G401 (cell line): ENCODE results near the gene GRM8. TPM values are rescaled to one million over a fixed set of nuclear protein-coding genes. Genes with fewer than 3 reads are reported as not detected.
"Not testable (repeated sequence)": the region's sequence is repeated elsewhere in the genome, so short reads cannot be mapped to it uniquely, and the experiment has no call there.

Source experiments
- DNase-seq: peaks from one replicate; pipeline ENCODE4 v3.0.0-alpha.2; 2015; ENCODE audit warnings: low spot score
- in situ Hi-C: cut with HindIII; loops from 2 replicates; pipeline ENCODE4 v1.10.0; 2016; ENCODE audit warnings: low sequenced_read_pairs, mixed read lengths
- total RNA-seq: library from RNA; depleted of rRNA; stranded (reverse); fragments of >200 nt; shearing (Covaris generic); gene quantifications from 2 replicates; pipeline ENCODE4 v1.2.3, GENCODE V29; 2014

The GRM8 gene
- total RNA-seq, 1 experiment from 2014 or later: not detected

DNA sequence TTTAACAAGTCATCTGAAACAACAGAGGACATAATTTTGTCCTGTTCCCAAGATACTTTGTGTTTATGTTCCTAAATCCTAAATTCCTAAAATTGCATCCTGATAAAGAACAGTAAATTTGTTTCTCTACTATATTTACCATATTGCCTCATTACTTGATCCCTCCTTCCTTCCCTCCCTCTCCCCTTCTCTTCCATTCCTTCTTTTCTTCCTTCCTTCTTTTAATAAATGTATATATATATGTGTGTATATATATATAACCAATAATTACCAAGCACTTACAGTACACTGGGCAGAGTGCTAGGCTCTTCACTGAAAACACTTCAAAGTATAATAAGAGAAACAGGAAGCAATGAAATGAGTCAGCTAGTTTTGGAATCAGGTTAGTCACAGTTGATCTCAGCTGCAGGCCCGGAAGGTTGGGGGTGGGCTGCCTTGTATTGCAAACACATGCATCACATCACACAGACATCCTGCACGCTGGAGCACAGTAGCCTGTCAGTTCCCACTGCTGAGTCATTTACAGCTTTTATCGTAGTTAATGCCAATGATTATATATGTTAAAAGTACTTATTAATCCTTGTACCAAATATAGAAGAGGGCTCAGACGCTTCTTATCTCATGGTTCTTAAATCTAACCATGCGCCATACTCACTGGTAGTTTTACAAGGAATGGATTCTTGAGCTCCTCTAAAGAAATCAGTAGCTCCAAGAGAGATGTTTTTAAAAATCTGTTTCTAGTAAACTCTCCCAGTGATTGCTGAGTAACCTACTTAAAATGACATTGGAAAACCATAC is 551.7 kb downstream of the GRM8 start:
- in situ Hi-C loops: no loop called here
- no peak for DNase-seq

DNA sequence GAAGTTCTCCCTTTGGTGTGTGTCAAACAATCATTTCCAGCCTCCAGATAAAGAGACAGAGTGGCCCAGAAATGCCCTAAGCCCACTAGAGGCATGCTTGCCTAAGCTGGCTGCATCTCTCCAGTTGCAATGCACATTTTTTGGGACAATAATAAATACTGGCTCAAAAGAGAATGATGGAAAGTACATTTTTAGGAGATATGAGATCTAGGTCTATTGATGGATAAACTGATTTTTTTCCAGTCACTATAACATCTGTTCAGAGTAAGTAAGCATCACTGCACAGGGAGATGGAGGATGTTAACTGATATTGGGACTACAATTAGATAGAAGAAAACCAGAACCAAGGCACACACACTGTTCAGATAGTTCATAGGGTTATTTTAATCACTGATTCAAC is 553.0 kb downstream of the GRM8 start:
- no peak for DNase-seq
- in situ Hi-C loops: no loop called here

DNA sequence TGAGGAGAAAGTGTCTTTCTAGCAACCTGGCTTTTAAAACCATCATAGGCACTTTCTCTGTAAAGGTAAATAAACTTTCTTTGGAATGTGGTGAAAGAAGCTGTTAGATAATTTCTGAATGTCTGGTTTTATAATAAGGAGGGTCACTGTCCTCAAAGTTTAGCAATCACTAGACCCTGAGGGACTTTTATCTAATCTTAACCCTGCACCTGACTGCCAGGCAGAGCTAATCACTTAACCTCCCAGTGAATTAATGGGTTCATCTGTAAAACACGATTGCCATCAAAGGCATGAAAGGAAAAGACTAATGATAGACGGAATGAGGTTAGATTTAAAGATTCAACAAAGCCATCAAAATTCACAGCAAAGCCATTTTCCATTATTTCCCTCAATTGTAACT is 553.8 kb downstream of the GRM8 start:
- no peak for DNase-seq
- in situ Hi-C loops: no loop called here

- no peak for DNase-seq
- in situ Hi-C loops: no loop called here
Observed at GRCh38 chr7:126698446-126698845, 554.3 kb downstream of the GRM8 start.

GRCh38 chr7:126696256-126697038 is 556.3 kb downstream of the GRM8 start:
- in situ Hi-C loops: no loop called here
- DNase-seq: no peak

DNA sequence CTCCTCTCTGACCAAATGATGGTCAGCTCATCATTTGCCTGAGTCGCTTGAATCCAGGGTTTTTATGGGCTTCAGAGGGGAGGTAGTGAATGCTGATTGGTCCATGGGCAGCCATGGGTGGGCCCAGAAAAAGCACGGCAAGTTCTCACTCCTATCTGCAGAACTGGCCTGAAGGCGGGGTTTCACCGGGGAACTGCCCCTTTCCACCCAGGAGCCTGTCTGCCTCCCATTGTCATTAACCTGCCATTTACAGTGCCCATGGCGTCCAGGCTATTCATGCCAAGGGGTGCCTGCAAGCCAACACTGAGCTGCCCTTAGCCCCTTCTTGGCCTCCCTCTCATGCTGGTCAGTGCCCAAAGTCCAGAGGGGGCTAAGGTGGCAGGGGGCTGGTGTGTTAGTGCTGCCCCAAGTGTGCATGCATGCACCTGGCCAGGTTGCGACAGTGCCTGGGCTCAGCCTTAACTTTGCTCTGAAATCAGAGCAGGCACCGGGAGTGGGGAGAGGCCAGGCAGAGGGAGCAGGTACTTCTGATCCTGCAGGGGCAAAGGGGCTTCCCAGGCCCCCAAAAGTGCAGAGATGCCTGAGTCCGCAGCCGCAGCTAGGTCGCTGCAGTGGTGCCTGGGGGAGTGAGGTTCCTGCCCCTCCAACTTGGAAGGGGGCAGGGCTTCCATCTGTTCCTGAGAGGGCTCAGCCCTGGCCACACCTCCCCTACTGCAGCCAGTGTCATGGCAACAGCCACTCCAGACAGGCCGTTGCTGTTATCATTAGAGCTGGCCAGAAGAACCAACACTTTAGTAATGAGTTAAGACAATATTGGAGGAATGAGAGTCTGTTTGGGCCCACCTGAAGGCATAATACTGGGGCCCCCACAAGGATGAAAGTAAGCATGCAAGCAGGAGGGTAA is 561.6 kb downstream of the GRM8 start:
- in situ Hi-C loops: no loop called here
- no peak for DNase-seq

DNA sequence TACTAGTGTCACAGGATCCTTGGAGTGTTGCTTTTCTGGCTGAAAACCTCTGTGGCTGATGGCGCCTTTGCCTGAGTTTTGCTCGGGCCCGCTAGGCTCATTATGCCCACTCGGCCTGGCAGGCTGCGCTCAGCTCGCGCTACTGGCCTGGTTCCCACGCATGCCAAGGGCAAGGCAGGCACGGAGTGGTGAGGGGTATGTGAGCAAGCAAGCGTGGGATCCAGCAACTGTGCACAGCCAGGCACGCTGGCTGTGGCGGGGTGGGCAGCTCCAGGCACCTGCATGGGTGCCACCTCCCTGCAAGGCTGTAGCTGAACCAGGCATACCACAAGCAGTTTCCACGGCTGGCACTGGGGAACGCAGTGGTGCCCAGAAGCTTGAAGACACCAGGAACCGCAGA is 562.6 kb downstream of the GRM8 start:
- in situ Hi-C loops: no loop called here
- DNase-seq: no peak

DNA sequence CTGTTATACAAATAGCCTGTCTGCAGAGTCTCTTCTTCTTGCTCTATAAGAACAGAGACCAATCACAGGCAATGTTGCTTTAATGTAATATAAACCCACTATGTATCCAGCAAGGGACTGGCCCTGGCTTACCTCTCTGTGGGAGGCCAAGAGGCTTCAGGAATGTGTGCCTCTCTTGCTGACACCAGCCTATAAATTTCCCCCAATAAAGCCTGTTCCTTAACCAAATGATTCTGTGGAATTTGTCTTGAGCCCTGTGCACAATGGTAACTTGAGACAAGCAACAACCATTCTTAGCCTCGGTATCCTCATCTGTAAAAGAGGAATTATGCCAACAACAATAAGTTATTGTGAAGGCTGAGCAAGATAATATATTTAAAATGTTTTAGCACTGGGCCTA is 563.7 kb downstream of the GRM8 start:
- no peak for DNase-seq
- in situ Hi-C loops: no loop called here

GRCh38 chr7:126686474-126686873 is 566.3 kb downstream of the GRM8 start:
- DNase-seq: peak; percentile 10
- in situ Hi-C loops: no loop called here

GRCh38 chr7:126685596-126685995 is 567.1 kb downstream of the GRM8 start:
- no peak for DNase-seq
- in situ Hi-C loops: no loop called here

GRCh38 chr7:126685018-126685573 is 567.6 kb downstream of the GRM8 start:
- in situ Hi-C loops: no loop called here
- no peak for DNase-seq

DNA sequence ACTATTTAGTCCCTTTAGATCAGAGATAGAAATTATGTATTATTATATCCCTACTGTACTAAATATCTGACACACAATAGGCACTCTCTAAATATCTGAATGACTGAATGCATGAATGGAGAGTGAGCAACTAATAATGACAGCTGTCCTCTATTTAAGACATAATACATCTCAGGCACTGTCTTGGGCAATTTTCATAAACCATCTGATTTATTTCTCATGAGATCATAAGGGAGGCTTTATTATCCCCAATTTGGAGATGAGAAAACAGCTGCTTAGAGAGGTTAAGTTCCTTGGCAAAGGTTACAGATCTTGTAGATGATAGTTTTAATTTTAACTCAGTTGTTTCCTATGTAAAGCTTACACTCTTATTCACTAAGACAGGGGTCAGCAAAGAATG is 570.6 kb downstream of the GRM8 start:
- DNase-seq: no peak
- in situ Hi-C loops: no loop called here

DNA sequence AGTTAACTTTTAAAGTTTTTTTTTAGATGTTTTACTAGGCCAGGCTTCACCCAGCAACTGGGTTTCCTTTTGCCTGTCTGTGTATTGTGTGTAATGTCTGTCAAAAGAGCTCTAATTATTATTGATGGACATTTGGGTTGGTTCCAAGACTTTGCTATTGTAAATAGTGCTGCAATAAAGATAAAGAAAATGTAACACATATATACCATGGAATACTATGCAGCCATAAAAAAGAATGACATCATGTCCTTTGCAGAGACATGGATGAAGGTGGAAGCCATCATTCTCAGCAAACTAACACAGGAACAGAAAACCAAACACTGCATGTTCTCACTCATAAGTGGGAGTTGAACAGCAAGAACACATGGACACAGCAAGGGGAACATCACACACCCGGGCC is 584.0 kb downstream of the GRM8 start:
- in situ Hi-C loops, DNase-seq: not testable (repeated sequence)

- in situ Hi-C loops: no loop called here
Observed at GRCh38 chr7:126668367-126668752, 584.4 kb downstream of the GRM8 start.

DNA sequence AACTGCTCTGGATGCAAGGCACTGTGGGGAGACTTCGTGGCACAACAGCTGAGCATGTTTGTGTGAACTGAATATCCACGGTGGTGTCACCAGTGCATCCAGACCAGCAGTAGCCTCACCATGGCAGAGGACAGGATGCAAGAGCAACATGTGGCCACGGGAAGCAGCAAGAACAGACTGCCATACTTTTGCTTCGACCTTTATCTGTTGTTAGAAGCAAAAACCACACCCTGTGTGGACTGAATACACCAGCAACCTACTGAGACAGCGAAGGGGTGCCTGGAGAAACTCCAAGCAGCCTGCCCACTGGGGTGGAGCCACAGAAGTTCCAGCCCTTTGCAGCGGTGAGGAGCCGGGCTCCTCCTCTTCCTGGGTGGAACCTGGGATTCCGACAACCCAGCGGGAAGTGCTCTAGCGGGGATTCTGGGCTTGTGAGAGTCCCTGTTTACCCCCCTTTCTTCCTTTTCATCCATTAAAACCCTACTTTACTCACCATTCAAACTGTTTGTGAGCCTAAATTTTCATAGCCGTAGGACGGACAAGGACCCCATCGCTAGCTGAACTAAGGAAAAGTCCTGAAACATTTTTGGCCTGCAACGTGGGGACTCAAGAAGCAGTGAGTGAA is 584.9 kb downstream of the GRM8 start:
- in situ Hi-C loops: no loop called here
- no peak for DNase-seq

More at GRCh38 chr7:126668367-126668752, 584.4 kb downstream of the GRM8 start:
- no peak for DNase-seq

DNA sequence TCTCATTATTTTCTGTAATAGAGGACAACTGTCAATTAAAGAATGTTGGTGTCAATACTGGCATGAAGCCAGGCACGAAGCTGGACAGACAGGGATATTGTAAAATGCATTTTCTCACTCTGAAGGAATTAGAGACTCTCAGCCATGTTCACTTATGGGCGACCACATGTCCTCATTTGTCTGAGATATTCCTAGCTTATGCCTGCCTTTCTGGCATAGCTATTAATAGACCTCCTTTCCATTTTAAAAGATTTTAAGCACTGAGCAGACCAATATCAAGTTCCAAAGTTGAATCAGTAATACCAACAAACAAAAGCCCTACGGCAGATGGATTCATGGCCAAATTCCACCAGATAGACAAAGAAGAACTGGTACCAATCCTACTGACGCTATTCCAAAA is 589.9 kb downstream of the GRM8 start:
- in situ Hi-C loops: no loop called here
- DNase-seq: no peak

DNA sequence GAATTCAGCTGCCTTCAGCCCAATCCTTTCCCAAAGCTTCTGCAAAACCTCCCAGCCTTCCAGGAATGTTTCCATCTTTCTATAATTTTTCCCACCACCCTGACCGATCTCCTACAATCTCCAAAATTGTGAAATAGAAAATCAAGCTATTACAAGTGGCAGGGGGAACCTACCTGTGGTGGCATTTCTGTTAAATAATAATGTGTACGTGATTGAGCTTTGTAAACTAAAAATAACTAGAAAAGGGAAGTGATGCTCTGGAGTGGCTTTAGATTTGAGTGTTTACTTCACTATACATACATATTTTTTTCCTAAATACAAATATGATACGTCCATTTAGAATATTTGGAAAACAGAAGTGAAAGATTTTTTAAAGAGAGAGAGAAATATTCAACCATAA is 593.6 kb downstream of the GRM8 start:
- in situ Hi-C loops: no loop called here
- DNase-seq: no peak

DNA sequence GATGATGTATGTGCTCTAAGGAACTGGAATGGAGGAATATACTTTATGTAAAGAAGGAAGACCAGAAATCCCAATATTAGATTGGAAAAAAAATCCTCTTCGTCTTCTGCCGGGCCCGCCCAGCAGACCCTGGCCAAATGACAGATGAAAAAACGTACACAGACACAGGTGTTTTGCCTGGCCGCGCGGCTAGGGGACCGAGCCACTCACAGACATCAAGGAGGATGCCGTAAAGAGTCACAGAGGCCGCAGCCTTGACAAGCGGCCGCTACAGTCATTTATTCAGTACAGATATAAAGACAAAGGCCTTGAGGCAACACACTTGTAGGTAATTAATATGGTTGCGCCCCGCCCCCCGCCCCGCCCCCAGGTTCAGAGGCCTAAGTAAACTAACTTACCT is 594.1 kb downstream of the GRM8 start:
- no peak for DNase-seq
- in situ Hi-C loops: no loop called here
